ENCODE data around the gene LGALS4.

GRCh38 chr19:38800577-38801347 is 12.0 kb downstream of the LGALS4 start:
- TF ChIP-seq POLR2A (IDR thresholded peaks at IDR 0.05) (no peak), POLR2AphosphoS5 (IDR thresholded peaks at IDR 0.05) (no peak)

Measured in sigmoid colon (tissue), 4 donors.